ENCODE measurements around the gene ZNF70.

The ZNF70 gene

GRCh38 chr22:23715806-23716375 lies 35.0 kb downstream of the ZNF70 start:
- DNase-seq = no peak

GRCh38 chr22:23714596-23715578 lies 36.0 kb downstream of the ZNF70 start:
- no peak for DNase-seq

- no peak for DNase-seq
Observed at GRCh38 chr22:23713696-23714595, 37.0 kb downstream of the ZNF70 start.

- DNase-seq = no peak
Observed at GRCh38 chr22:23712256-23712655, 38.7 kb downstream of the ZNF70 start.

- DNase-seq = no peak
Observed at GRCh38 chr22:23709107-23709506, 41.8 kb downstream of the ZNF70 start.

GRCh38 chr22:23708270-23708669 lies 42.6 kb downstream of the ZNF70 start:
- no peak for DNase-seq

- no peak for DNase-seq
Observed at GRCh38 chr22:23705358-23705757, 45.6 kb downstream of the ZNF70 start.

GRCh38 chr22:23704829-23705228 lies 46.1 kb downstream of the ZNF70 start:
- DNase-seq = no peak

GRCh38 chr22:23704062-23704461 lies 46.9 kb downstream of the ZNF70 start:
- DNase-seq = no peak

GRCh38 chr22:23700706-23701105 lies 50.2 kb downstream of the ZNF70 start:
- DNase-seq = no peak

- DNase-seq = no peak
Observed at GRCh38 chr22:23698673-23699235, 52.2 kb downstream of the ZNF70 start.

GRCh38 chr22:23698094-23698493 lies 52.8 kb downstream of the ZNF70 start:
- DNase-seq = no peak

GRCh38 chr22:23697031-23697970 lies 53.6 kb downstream of the ZNF70 start:
- DNase-seq = no peak

- DNase-seq = no peak
Observed at GRCh38 chr22:23696326-23696851, 54.5 kb downstream of the ZNF70 start.

- DNase-seq = no peak
Observed at GRCh38 chr22:23695571-23696325, 55.2 kb downstream of the ZNF70 start.

GRCh38 chr22:23695141-23695540 lies 55.8 kb downstream of the ZNF70 start:
- DNase-seq = no peak

- DNase-seq = no peak
Observed at GRCh38 chr22:23693979-23694680, 56.8 kb downstream of the ZNF70 start.

GRCh38 chr22:23692598-23693291 lies 58.2 kb downstream of the ZNF70 start:
- no peak for DNase-seq

GRCh38 chr22:23691748-23692423 lies 59.0 kb downstream of the ZNF70 start:
- no peak for DNase-seq
